ENCODE results near the gene SAPCD2.

DNA sequence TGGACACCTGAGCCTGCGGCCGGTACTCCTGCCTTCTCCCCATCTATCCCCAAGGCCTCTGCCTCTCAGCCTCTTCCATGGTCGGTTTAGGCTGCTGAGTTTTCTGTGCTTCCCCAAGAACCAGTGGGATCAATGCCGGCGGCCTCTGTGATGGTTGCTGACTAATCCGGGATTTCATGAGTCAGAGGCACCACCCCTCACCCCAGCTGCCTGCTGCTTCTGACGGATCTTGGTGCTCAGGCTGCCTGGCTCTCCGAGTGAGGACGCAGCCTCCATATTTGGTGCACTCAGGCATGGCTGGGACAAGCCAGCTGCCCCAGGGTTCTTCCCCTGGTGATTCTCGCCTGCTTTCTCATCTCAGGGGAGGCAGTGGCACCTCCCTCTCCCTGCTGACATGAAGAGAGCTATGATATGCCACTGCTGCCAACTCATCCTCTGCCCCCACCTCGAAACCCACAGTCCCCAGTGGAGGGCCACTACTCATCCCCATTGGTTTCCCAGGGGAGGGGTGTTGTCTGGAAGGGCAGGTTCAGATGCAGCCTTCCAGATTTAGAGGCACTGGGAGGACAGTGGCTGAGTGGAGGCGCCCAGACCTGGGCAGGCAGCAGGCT is 13.1 kb upstream of the SAPCD2 start:
- TF ChIP-seq POLR2A (IDR thresholded peaks at IDR 0.05) (no peak), CTCF (IDR thresholded peaks at IDR 0.05) (no peak)

All from uterus (tissue), 2 donors.